GM19455 (cell line): Measurements from ENCODE around the gene BAMBI.
"Not testable (repeated sequence)": the region's sequence is repeated elsewhere in the genome, so short reads cannot be mapped to it uniquely, and the experiment has no call there.

Experiments
- ATAC-seq: cut with Tn5 transposase; IDR thresholded peaks from one replicate; pipeline ENCODE4 v1.9.1; 2021; ENCODE audit not compliant: unreplicated experiment

The BAMBI gene

DNA sequence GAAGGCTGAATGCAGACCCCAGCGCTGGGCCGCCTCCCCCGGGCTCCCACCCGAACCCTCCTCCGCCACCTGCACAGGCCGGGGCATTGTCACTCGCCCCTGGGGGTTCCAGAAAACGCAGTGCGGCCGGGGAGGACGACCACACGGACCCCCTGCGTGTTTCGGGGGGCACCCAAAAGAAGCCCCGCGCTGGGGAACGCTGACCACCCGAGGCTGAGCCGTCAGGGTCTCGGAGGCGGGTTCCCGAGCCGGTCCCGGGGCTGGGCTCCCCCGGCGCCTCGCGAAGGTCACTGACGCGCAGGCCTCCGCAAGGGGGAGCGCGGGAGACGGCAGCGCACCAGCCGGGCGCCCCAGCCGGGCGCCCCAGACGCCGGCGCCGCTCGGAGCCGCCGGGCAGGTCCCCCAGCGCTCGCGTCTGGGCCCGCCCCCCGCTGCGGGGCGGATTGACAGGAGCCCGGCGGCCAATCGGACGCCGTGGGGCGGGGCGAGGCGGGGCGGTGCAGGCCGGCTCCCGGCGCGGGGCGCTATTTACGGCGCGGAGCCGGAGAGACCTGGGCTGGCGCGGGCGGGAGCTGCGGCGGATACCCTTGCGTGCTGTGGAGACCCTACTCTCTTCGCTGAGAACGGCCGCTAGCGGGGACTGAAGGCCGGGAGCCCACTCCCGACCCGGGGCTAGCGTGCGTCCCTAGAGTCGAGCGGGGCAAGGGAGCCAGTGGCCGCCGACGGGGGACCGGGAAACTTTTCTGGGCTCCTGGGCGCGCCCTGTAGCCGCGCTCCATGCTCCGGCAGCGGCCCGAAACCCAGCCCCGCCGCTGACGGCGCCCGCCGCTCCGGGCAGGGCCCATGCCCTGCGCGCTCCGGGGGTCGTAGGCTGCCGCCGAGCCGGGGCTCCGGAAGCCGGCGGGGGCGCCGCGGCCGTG lies at the start of gene BAMBI:
BAMBI (plus strand) TSS at position 554 of the 920 bp plus-strand sequence. CDS start 377 bp downstream, outside the sequence.
- ATAC-seq: peak; percentile 99

DNA sequence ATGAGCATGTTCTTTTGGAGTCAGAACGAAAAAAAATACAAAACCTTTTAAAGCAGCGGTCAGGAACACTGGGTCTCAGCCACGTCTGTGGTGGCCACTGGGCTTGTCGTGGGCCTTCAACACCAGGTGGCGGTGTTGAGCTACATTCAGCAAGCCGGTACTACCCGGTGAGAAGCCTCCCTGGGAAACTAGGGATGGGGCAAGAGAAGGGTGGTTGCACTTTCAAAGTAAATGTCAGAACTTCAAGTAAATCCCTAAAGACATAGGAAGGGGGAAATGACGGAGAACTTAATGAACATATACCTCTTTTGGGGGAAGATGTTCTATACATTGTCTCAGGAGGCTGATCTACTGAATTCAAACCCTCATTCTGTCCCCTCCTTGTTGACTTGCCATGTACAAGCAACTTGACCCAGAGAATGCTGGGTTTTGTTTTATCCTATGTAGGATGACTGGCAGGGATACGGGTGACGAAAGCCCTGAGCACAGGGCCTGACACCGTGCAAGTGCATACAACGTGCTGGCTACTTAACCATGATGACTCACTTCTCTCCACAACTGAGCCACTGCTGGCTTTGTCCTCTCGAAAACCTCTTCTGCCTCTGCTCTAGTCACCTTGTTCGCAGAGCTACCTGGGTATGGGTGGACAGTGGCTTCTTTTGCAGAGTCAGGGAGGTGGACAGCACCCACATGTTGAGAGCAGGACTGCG lies 49.0 kb upstream of the BAMBI start:
- ATAC-seq: peak; percentile 77

- ATAC-seq: no peak
Measured at GRCh38 chr10:28631896-28632583, 45.3 kb upstream of the BAMBI start.

DNA sequence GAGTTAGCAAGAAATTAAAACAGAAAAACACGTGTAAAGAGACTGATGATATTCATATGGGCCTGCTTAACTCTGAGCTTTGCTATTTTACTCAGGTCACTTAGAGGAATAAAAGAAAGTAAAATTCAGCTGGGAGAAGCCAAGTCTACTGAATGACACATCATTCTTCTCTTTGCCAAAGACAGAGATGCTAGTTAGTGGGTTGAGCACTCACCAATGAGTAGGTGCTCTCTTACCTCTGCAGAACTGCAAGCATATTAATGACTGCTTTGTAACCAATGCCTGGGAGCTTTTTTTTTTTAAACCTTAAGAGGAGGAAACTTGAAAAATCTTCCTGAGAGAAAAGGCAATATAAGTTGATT lies 44.8 kb upstream of the BAMBI start:
- ATAC-seq: no peak

DNA sequence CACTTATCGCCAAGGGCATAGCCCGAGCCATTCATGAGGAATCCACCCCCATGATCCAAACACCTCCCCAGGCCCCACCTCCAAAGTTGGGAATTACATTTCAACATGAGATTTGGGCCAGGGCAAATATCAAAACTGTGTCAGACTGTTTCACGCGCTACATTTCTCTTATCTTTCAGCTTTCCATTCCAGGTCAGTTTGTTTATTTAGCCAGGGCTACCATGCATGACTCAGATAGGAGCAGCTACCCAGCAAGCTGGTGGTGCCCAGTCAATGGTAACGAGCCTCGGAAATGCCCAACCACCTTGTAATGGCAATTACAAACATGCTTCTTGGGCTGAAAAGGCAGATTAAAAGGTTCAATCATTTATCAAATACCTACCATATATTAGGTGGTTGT lies 43.6 kb upstream of the BAMBI start:
- ATAC-seq: no peak

- no peak for ATAC-seq
Measured at GRCh38 chr10:28637346-28637745, 40.0 kb upstream of the BAMBI start.

GRCh38 chr10:28638392-28638791 lies 38.9 kb upstream of the BAMBI start:
- ATAC-seq: no peak

DNA sequence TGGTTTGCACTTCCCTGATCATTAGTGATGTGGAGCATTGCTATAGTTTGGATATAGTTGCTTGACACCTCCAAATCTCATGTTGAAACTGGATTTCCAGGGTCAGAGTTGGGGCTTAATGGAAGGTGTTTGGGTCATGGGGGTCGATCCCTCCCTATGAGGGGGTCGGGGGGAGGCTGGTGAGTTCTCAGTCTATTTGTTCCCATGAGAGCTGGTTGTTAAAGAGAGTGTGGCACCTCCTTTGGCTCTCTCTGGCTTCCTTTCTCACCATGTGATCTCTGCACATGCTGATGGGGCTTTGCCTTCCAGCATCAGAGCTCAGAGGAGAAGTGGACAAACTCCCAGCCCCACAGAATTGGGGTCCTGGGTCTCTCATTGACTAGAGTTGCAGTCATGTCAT lies 36.8 kb upstream of the BAMBI start:
- ATAC-seq: no peak

DNA sequence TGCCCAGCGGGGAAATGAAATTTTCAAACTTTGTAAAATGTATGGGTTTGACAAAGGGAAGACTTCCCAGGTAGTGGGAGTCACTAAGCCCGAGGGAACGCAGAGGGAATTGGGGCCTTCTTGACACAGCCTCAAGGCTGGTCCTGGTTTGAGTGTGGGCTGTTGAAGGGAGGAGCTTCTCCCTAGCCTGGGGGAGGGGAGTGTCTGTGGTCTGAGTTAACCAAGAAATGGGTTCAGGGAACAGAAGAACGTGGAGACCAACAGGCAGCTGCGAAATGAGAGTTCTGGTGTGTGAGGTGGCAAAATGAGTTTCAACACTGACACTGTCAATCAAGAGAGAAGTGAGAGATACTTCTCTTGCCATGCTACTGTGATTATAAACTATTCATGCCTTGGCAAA lies 32.7 kb upstream of the BAMBI start:
- no peak for ATAC-seq

GRCh38 chr10:28652106-28652505 lies 25.2 kb upstream of the BAMBI start:
- ATAC-seq: no peak

GRCh38 chr10:28652703-28653102 lies 24.6 kb upstream of the BAMBI start:
- no peak for ATAC-seq

GRCh38 chr10:28658824-28659223 lies 18.5 kb upstream of the BAMBI start:
- ATAC-seq: not testable (repeated sequence)

GRCh38 chr10:28661035-28661434 lies 16.3 kb upstream of the BAMBI start:
- no peak for ATAC-seq

GRCh38 chr10:28663576-28664368 lies 13.5 kb upstream of the BAMBI start:
- ATAC-seq: peak; percentile 81

DNA sequence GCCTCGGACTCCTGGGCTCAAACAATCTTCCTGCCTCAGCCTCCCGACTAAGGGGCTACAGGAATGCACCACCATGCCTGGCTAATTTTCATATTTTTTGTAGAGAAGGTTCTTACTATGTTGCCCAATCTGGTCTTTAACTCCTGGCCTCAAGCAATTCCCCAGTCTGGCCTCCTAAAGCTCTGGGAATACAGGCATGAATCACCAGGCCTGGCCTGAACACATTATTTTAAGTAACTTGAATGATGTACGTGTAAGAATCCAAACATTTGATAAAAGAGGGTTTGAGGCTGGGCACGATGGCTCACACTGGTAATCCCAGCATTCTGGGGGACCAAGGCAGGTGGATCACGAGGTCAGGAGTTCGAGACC lies 13.0 kb upstream of the BAMBI start:
- no peak for ATAC-seq

DNA sequence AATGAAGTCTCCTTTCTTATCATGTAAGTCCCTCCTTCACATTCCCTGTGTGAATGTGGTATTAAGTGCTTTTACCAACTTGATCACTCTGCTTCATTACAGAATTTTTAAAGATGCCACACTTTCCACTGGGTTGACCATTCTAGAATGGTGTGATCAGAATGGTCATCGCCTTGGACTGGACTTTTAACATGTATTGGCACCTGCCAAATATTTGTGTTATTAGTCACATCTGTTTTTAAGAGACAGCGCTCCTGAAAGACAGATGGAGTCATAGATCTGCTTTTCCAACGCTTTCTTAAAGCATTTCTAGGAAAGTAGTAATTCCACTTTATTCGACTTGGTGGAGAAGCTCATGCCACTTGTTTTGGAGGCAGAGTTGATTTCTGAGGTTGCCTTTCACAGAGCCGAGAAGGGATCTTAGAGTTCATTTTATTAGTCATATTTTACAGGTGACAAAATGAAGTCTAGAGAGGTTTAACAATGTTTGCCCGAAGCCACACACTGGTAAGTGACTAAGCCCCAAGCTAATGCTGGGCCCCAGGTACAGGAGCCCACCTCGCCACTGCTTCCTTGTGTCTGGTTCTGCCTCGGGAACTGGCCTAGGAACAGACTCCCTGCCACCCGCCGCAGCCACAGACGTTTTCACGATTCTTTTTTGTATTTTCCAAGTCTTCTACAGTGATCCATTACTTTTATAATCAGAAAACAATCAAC lies 10.4 kb upstream of the BAMBI start:
- no peak for ATAC-seq

- ATAC-seq: no peak
Measured at GRCh38 chr10:28668363-28669226, 8.7 kb upstream of the BAMBI start.

DNA sequence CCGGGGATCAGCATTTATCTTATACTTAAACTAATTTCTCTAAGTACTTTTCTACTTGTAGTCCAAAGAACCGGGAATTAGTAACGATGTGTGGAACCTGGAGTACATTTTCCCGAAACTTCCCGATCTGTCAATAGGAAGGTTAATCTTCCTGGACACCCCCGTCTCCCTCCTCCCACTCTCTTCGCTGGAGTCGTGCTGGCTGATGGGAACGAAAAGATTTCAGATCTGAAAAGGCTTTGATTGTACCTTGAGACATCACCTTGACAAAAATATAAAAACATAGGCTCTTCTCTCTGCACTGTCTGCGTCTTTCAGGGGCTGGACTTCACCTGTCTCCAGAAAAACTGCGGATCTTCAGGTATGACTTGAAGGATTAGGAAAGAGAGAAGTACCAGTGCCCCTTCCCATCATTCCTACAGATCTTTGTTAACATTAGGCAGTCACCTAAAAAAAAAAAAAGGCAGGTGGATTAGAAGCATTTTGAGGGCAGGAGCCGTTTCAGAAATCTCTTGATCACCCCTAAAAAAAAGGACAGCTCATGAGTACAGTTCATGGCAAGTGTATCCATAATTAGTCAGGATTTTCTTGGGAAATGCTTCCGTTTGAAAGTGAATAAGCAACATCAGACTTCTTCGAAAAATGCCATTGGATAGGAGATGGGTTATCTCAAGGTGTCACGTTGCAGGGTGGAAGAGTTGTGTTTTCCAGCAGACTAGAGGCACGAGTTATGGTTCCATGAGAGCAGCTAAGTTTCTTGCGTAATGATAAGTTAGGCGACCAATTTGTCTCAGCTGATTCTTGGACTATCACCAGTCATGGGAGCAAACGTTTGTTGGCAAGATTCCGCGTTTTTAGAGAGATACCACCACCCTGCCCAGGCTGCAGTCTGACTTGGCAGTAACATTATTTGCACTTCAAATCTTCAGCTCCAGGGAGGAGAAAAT lies 7.8 kb upstream of the BAMBI start:
- ATAC-seq: no peak
